SK-N-SH (cell line): ENCODE measurements around the gene TUT7.

Source experiments
- CTCF ChIP-seq: fragments of 200-600 bp; sonication (generic); IDR thresholded peaks from 2 replicates; pipeline ENCODE4 v1.6.1; 2017; ENCODE audit warnings: antibody characterized with exemption, mild to moderate bottlenecking, moderate library complexity
- FOSL2 ChIP-seq: IDR thresholded peaks from 2 replicates; pipeline ENCODE4 v1.4.0; 2012; ENCODE audit warnings: low read depth, mild to moderate bottlenecking, moderate library complexity, borderline replicate concordance
- FOXM1 ChIP-seq: IDR thresholded peaks from 2 replicates; pipeline ENCODE4 v1.4.0; 2012; ENCODE audit warnings: low read depth, mild to moderate bottlenecking
- MAX ChIP-seq: IDR thresholded peaks from 2 replicates; pipeline ENCODE4 v1.4.0; 2012; ENCODE audit warnings: low read depth
- RAD21 ChIP-seq: IDR thresholded peaks from 2 replicates; pipeline ENCODE4 v1.6.1; 2012; ENCODE audit warnings: mild to moderate bottlenecking, low read length
- REST ChIP-seq: IDR thresholded peaks from 2 replicates; pipeline ENCODE4 v1.6.1; 2012; ENCODE audit warnings: mild to moderate bottlenecking, low read depth, low read length, moderate library complexity
- TAF1 ChIP-seq: IDR thresholded peaks from 2 replicates; pipeline ENCODE4 v1.6.1; 2012; ENCODE audit warnings: low read depth, mild to moderate bottlenecking, low read length, moderate library complexity, borderline replicate concordance
- TEAD4 ChIP-seq: IDR thresholded peaks from 2 replicates; pipeline ENCODE4 v1.4.0; 2012; ENCODE audit warnings: mild to moderate bottlenecking, borderline replicate concordance; ENCODE audit not compliant: insufficient read depth
- YY1 ChIP-seq: IDR thresholded peaks from 2 replicates; pipeline ENCODE4 v1.4.0; 2012; ENCODE audit warnings: low read depth, mild to moderate bottlenecking

- TF ChIP-seq TEAD4 (no peak), FOXM1 (no peak), YY1 (no peak), REST (no peak), CTCF (no peak), TAF1 (no peak), FOSL2 (no peak), RAD21 (no peak), MAX (no peak)
These were observed 24.0 kb downstream of the TUT7 start for GRCh38 chr9:86330186-86330585.
